GM12878 (cell line): Measurements from ENCODE around the gene KCNV2. TPM values are rescaled to one million over a fixed set of nuclear protein-coding genes. Genes with fewer than 3 reads are reported as not detected.
A peak's percentile ranks its signal among the peaks of the same experiment; 100 is the strongest.

Experiments
- ATAC-seq: fragments of 200-7000 bp; cut with Tn5 transposase; 3 replicates; pipeline ENCODE4 v1.9.1; 2020; ENCODE audit warnings: mild to moderate bottlenecking, moderate library complexity
- BruUV-seq: library from RNA; stranded (reverse); fragments of 400-500 nt; replicated peaks from 2 replicates; lab custom pipeline; 2021; lab: Mats Ljungman, UMichigan
- CTCF ChIA-PET: fragments of 300-600 bp; sonication (Branson Sonifier 250); formaldehyde crosslinking; extraction: SDS; loops from one replicate; lab custom pipeline; 2021; ENCODE audit warnings: inconsistent platforms; lab: Yijun Ruan, JAX
- POLR2A ChIA-PET: fragments of 350-600 bp; formaldehyde crosslinking; extraction: SDS; loops from one replicate; lab custom pipeline; 2021; ENCODE audit warnings: inconsistent platforms; lab: Charles Lee
- RAD21 ChIA-PET: fragments of 300-600 bp; sonication (Branson Sonifier 250); formaldehyde crosslinking; loops from one replicate; lab custom pipeline; 2023; ENCODE audit warnings: antibody characterized with exemption; ENCODE audit not compliant: unreplicated experiment; lab: Charles Lee
- SMC1A ChIA-PET: fragments of 300-600 bp; sonication (Branson Sonifier 250); formaldehyde crosslinking; loops from one replicate; lab custom pipeline; 2023; ENCODE audit not compliant: unreplicated experiment, uncharacterized antibody; lab: Charles Lee
- DNase-seq: peaks from one replicate; pipeline ENCODE4 v3.0.0-alpha.2; 2011; ENCODE audit warnings: low read depth, low spot score
- FAIRE-seq: peaks from 3 replicates; lab custom pipeline; 2011; peaks lifted over from hg19 to GRCh38; lab: Jason Lieb, UNC
- H2AFZ ChIP-seq: 2 replicates; pipeline ENCODE4 v1.6.0; 2011; ENCODE audit warnings: low read depth, low read length, control low read depth; ENCODE audit not compliant: control insufficient read depth
- H3K27ac ChIP-seq: 2 replicates; pipeline ENCODE4 v1.5.1; 2011; ENCODE audit warnings: control low read depth; ENCODE audit not compliant: control insufficient read depth, insufficient read depth
- H3K27me3 ChIP-seq, 2 experiments: replicated peaks in 1 of 2; 2 replicates each; pipeline versions ENCODE4 v1.6.0 to v1.6.1; 2011; ENCODE audit warnings: low read length in 1 of 2; ENCODE audit not compliant: control insufficient read depth in 2 of 2, insufficient read depth in 2 of 2
- H3K36me3 ChIP-seq, 2 experiments: 2 replicates each; pipeline ENCODE4 v1.5.1; 2011; ENCODE audit warnings: low read length in 1 of 2; ENCODE audit not compliant: control insufficient read depth in 2 of 2, insufficient read depth in 2 of 2
- H3K4me1 ChIP-seq: 2 replicates; pipeline ENCODE4 v1.6.1; 2011; ENCODE audit warnings: mild to moderate bottlenecking, low read length, moderate library complexity, mixed read lengths; ENCODE audit not compliant: control insufficient read depth, insufficient read depth
- H3K4me2 ChIP-seq: 2 replicates; pipeline ENCODE4 v1.6.0; 2011; ENCODE audit warnings: control low read depth; ENCODE audit not compliant: control insufficient read depth, insufficient read depth
- H3K4me3 ChIP-seq: fragments of 200-600 bp; sonication (generic); 2 replicates; pipeline ENCODE4 v1.5.1; 2016
- H3K79me2 ChIP-seq: 2 replicates; pipeline ENCODE4 v1.6.0; 2011; ENCODE audit warnings: low read length; ENCODE audit not compliant: control insufficient read depth, insufficient read depth
- H3K9ac ChIP-seq: 2 replicates; pipeline ENCODE4 v1.8.0; 2011; ENCODE audit warnings: low read length, control low read depth, mixed read lengths; ENCODE audit not compliant: control insufficient read depth, insufficient read depth
- H3K9me3 ChIP-seq: replicated peaks from 3 replicates; pipeline ENCODE4 v1.5.1; 2011; ENCODE audit warnings: mild to moderate bottlenecking, low read length; ENCODE audit not compliant: control insufficient read depth, insufficient read depth
- H4K20me1 ChIP-seq: 2 replicates; pipeline ENCODE4 v1.6.0; 2011; ENCODE audit not compliant: control insufficient read depth, insufficient read depth
- NBN ChIP-seq: fragments of 450-650 bp; IDR thresholded peaks from 2 replicates; pipeline ENCODE4 v1.6.1; 2016
- RFX5 ChIP-seq: IDR thresholded peaks from 2 replicates; pipeline ENCODE4 v1.6.1; 2011; ENCODE audit warnings: low read depth, low read length, improper control_type of control experiment
- SIX5 ChIP-seq: IDR thresholded peaks from 2 replicates; pipeline ENCODE4 v1.6.1; 2011; ENCODE audit warnings: mild to moderate bottlenecking, low read depth, low read length, moderate library complexity; ENCODE audit not compliant: severe bottlenecking
- SPI1 ChIP-seq: IDR thresholded peaks from 2 replicates; pipeline ENCODE4 v1.6.1; 2011; ENCODE audit warnings: low read depth, mild to moderate bottlenecking, low read length, moderate library complexity, borderline replicate concordance; ENCODE audit not compliant: insufficient read depth
- WGBS: methylation state at CpG from one replicate; pipeline ENCODE4 v1.1.6; 2016; ENCODE audit warnings: low lambda C conversion rate; ENCODE audit not compliant: insufficient replicate concordance, insufficient coverage; ENCODE audit errors: missing lambda C conversion rate; 5-methylcytosine and 5-hydroxymethylcytosine counted together
- in situ Hi-C: fragments of 300-500 bp; cut with MboI; formaldehyde crosslinking; loops from 9 replicates; pipeline ENCODE4 v1.14.3; 2018; ENCODE audit warnings: mixed read lengths
- intact Hi-C: fragments of 100-400 bp; cut with micrococcal nuclease; formaldehyde crosslinking; loops from one replicate; pipeline ENCODE4 v1.14.2; 2022; ENCODE audit not compliant: unreplicated experiment
- polyA plus RNA-seq, 11 experiments: library from polyadenylated mRNA; depleted of rRNA in 4 of 11; unstranded in 6 of 11; stranded (reverse) in 5 of 11; fragments of >200 nt; fragmentation: Nextera tagmentation in 4 of 11; fragmentation: Illumina TruSeq in 1 of 11; extraction: Ambion mirVana in 4 of 11; extraction: Trizol in 1 of 11; gene quantifications; 1 replicate in 1 of 11; 2 replicates in 10 of 11; pipeline versions ENCODE4 v1.2.1 to v1.2.3, GENCODE V29; 2011 to 2016; ENCODE audit warnings: inconsistent platforms in 2 of 11, missing spikeins in 2 of 11, low read depth in 1 of 11
- total RNA-seq, 4 experiments: library from RNA; depleted of rRNA in 3 of 4; stranded (reverse); fragments of >200 nt in 3 of 4; fragmentation: Illumina TruSeq in 1 of 4; extraction: Trizol in 1 of 4; gene quantifications; 2 replicates each; pipeline versions ENCODE4 v1.2.1 to v1.2.3, GENCODE V29; 2013 to 2021
- TF ChIP-seq, protein P1 (sequence below): fragments of 450-650 bp; IDR thresholded peaks from 2 replicates; pipeline ENCODE4 v1.6.1; 2014; ENCODE audit warnings: mild to moderate bottlenecking

Gene KCNV2
- total and polyA plus RNA-seq, 10 of the 15 experiments (the other 5 are each of a cell fraction or from before 2014, with no cell fraction given): 0.04 to 0.37 (median 0.09) TPM; not detected in 4

DNA sequence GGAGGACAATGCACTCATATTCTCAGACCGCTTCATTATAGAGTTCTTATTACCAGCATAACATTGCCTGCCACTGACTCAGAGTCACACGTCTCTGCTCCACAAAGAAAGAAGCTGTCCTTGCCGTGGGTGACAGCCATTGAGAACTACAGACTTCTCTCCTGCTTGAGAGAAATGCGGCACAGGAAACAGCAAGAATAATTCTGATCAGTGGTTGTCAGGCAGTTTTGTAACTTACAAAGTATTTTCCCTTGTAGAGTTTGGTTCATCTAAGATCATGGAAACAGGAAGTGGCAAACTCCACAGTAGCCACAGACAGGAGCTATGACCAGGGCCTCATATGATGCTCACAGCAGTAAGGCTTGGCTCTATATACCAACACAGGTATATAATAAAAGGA, 47.0 kb downstream of the KCNV2 start:
- in situ Hi-C loops: no loop called here
- no peak for TF ChIP-seq SIX5
- peak; percentile 73; the same call in 1 of the 2 replicates for TF ChIP-seq RFX5
- TF ChIP-seq SPI1: peak; percentile 84; the same call in 1 of the 2 replicates
- H3K36me3 ChIP-seq: no peaks in the 10 kb centered on the region; a peak in 1 of 4 replicates
- H3K9me3 ChIP-seq: no peaks in the 10 kb centered on the region
- RAD21 ChIA-PET: interaction anchor here (0.7 kb wide), 1 partner anchor 135 kb away, joined by 3 read pairs; no protein-coding TSS in a partner anchor
- H3K27ac ChIP-seq: no peak overlapping the region
- intact Hi-C loops: no loop called here
- no peaks in the 10 kb centered on the region for H3K27me3 ChIP-seq
- POLR2A ChIA-PET: no interaction called here
- 0 out of 2 replicates have a peak, but pooled peaks cover 8% of the 10 kb centered on the region for H3K4me1 ChIP-seq
- no peak overlapping the region for H2AFZ ChIP-seq
- WGBS: 99% methylated on average over 4 of the region's 4 CpGs
- ATAC-seq (peak; percentile 84), FAIRE-seq (no peak), DNase-seq (peak; percentile 9)
- H3K4me2 ChIP-seq: no peak overlapping the region; the same call in 1 of the 2 replicates
- no peaks in the 10 kb centered on the region for H4K20me1 ChIP-seq
- CTCF ChIA-PET: no interaction called here
- SMC1A ChIA-PET: no interaction called here
- BruUV-seq: no TSS peak
- no peaks in the 10 kb centered on the region for H3K79me2 ChIP-seq
- H3K4me3 ChIP-seq: no peak overlapping the region
- H3K9ac ChIP-seq: no peak overlapping the region

DNA sequence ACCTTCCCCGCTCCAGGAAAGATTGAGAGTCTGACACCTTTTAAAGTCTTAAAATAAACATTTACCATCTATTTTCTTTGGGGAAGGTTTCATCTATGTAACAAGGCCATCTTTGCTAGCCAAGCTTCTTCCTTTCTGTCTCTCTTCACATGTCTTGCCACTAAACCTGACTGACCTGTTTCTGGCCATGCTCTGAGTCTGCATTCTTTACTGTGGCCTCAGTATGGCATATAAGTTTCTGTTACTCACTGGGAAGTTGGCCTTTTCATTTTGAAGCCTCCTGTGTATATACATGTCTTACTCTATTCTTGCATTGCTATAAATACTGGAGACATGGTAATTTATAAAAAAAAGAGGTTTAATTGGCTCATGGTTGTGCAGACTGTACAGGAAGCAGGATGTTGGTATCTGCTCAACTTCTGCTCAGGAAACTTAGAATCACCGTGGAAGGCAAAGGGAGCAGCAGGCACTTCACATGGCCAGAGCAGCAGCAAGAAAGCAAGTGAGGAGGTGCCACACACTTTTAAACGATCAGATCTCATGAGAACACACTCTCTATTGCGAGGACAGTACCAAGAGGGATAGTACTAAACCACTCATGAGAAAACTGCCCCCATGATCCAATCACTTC, 48.1 kb downstream of the KCNV2 start:
- no peak for TF ChIP-seq NBN
- TF ChIP-seq, protein P1, sequence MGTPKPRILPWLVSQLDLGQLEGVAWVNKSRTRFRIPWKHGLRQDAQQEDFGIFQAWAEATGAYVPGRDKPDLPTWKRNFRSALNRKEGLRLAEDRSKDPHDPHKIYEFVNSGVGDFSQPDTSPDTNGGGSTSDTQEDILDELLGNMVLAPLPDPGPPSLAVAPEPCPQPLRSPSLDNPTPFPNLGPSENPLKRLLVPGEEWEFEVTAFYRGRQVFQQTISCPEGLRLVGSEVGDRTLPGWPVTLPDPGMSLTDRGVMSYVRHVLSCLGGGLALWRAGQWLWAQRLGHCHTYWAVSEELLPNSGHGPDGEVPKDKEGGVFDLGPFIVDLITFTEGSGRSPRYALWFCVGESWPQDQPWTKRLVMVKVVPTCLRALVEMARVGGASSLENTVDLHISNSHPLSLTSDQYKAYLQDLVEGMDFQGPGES: no peak
- no TSS peak for BruUV-seq
- ChIA-PET RAD21 (no interaction called here), SMC1A (no interaction called here), POLR2A (no interaction called here), CTCF (no interaction called here)
- no peaks in the 10 kb centered on the region for H4K20me1 ChIP-seq
- no peak overlapping the region for H3K4me2 ChIP-seq
- DNase-seq (no peak), ATAC-seq (no peak), FAIRE-seq (no peak)
- no peaks in the 10 kb centered on the region for H3K79me2 ChIP-seq
- H3K4me3 ChIP-seq: no peak overlapping the region
- no peak overlapping the region for H3K27ac ChIP-seq
- H3K36me3 ChIP-seq: 0 out of 4 replicates have a peak, but pooled peaks cover 0 to 2% of the 10 kb centered on the region in 2 experiments
- WGBS: 59% methylated on average over 4 of the region's 4 CpGs
- H3K9ac ChIP-seq: no peak overlapping the region
- H3K9me3 ChIP-seq: no peaks in the 10 kb centered on the region
- no peak overlapping the region for H2AFZ ChIP-seq
- intact Hi-C loops (no loop called here), in situ Hi-C loops (no loop called here)
- no peaks in the 10 kb centered on the region for H3K27me3 ChIP-seq
- 0 out of 2 replicates have a peak, but pooled peaks cover 8% of the 10 kb centered on the region for H3K4me1 ChIP-seq
